Ureter (tissue), 1 donor: ENCODE measurements around the gene YWHAQ. TPM values are rescaled to one million over a fixed set of nuclear protein-coding genes. Genes with fewer than 3 reads are reported as not detected.
"Not testable (repeated sequence)": the region's sequence is repeated elsewhere in the genome, so short reads cannot be mapped to it uniquely, and the experiment has no call there.

Source experiments
- DNase-seq: peaks from one replicate; pipeline ENCODE4 v3.0.0-alpha.2; 2020; ENCODE audit warnings: low spot score
- total RNA-seq: library from RNA; stranded (reverse); gene quantifications from one replicate; pipeline ENCODE4 v1.2.4, GENCODE V29; 2023
- donor health status: DM: yes; HTN: yes; CAD: no.

YWHAQ gene
- total RNA-seq, 1 donor from 2014 or later, result 225 TPM

- no peak for DNase-seq
Measured at GRCh38 chr2:9552219-9553178, 78.3 kb downstream of the YWHAQ start.

- not testable (repeated sequence) for DNase-seq
Measured at GRCh38 chr2:9550859-9551391, 79.9 kb downstream of the YWHAQ start.

DNA sequence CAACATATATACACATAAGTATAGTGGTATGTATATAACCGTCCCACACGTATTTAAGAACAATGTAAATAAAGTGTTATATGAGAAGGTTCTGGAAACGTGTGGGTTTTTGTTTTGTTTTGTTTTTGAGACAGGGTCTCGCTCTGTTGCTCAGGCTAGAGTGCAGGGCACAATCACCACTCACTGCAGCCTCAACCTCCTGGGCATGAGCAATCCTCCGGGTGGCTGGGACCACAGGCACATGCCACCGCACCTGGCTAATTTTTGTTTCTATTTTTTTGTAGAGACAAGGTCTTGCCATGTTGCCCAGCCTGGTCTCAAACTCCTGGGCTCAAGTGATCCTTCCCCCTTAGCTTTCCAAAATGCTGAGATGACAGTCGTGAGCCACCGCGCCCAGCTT is 81.4 kb downstream of the YWHAQ start:
- DNase-seq, result no peak

GRCh38 chr2:9548506-9548905 is 82.3 kb downstream of the YWHAQ start:
- no peak for DNase-seq

DNA sequence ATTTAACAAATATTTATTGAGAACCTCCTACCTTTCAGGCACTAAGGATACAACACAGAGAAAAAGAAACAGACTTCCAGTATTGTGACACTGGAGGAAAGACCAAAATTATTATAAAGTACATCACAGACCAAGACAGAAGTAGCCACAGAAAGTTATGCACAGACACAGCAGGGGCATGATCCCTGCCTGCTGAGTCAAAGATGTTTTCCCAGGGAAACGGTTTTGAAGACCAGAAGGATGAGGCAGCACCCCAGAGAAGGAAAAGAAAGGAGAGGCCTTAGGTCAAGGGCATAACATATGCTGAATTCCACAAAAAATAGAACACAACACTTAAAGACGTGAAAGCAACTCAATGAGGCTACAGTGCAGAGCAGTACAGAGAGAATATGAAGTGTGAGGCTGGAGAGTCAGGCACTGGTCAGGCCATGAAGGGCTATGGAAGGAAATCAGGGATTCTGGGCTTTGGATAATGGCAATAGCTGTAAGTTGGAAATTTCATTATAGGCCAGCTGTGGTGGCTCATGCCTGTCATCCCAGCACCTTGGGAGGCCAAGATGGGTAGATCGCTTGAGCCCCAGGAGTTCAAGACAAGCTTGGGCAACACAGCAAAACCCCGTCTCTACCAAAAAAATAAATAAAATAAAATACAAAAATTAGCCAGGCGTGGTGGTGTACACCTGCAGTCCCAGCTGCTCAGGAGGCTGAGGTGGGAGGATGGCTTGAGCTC is 83.4 kb downstream of the YWHAQ start:
- DNase-seq, result no peak

DNA sequence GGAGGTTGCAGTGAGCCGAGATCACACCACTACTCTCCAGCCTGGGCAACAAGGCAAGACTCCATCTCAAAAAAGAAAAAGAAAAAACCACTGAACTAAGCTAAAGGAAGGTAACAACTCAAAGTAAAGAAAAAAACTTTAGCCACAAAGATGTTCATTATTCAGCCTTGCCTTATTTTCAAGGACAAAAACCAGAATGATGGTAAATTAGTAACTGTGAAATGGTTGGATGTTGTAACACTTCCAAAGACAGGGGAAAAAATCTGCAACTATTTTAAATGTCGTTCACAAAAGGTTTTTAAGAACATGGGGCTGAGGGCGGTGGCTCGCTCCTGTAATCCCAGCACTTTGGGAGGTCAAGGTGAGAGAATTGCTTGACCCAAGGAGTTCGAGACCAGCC is 85.3 kb downstream of the YWHAQ start:
- no peak for DNase-seq

DNA sequence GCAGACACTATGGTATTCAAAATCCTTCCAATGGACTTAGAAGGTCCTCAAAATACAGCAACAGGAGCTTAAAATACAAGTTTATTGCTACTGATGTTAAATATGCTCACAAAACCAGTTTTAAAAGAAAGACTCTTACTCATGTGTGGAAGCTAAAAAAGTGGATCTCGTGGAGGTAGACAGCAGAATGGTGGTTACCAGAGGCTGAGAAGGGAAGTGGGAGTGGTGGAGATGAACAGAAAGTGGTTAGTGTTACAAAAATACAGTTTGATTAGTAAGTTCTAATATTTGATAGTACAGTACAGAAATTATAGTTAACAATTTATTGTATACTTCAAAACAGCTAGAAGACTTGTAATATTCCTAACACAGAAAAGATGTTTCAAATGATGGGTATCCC is 87.2 kb downstream of the YWHAQ start:
- no peak for DNase-seq

- DNase-seq, result no peak
Measured at GRCh38 chr2:9539531-9539930, 91.3 kb downstream of the YWHAQ start.

DNA sequence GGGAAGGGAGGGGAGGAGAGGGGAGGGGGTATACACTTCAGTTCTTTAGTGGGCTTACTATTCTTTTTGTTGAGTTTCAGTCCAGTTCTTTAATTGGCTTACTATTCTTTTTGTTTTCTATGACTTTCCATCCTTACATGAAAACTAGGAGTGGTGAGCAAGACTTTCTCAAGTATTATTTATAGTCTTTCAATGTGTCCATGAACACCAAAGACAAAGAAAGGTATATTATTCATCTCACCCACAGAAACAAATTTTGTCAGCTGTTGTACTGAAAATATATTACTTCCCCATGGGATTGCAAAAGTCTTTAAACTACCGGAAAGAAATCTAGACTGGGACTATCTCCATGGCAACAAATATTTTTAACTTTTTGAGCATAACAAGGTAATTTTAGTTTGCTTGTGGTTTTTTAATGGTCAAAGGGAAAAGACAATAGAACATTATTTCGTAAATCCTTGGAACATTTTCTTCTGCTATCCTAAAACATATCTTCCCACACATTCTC is 92.7 kb downstream of the YWHAQ start:
- no peak for DNase-seq

- no peak for DNase-seq
Measured at GRCh38 chr2:9536504-9536903, 94.3 kb downstream of the YWHAQ start.

DNA sequence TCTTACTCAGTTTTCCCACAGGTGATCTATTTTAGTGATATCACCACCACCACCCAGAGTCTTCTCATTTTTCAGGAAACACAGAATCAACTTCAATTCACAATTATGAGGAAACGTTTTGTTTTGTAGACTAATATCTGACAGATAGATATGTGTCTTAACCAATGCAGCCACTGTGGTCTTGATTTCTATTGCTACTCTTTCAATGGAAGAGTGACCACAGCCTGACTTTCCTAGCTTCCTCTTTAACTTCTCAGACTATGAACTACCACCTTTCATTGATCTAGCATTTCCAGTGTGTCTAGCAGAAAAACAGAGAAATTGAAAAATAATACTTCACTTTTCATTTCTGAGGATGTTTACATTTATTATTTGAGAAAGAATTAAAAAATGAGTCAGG is 95.6 kb downstream of the YWHAQ start:
- DNase-seq, result no peak

Other genes starting within 250 kb of the YWHAQ start
- 79.5 TPM for gene ITGB1BP1, start 207.5 kb downstream of the YWHAQ start, total RNA-seq
- 33.2 TPM for gene CPSF3, start 207.3 kb downstream of the YWHAQ start, total RNA-seq
- 51.8 TPM for gene IAH1, start 156.4 kb downstream of the YWHAQ start, total RNA-seq
- gene ADAM17, start 75.2 kb downstream of the YWHAQ start, total RNA-seq, result 41.7 TPM
- 41.1 TPM for gene TAF1B, start 212.5 kb upstream of the YWHAQ start, total RNA-seq